WI38 (cell line): Measurements from ENCODE around the gene CPNE2.

ENCODE experiments used
- H3K4me3 ChIP-seq: 2 replicates; pipeline ENCODE4 v1.5.1; 2011; ENCODE audit warnings: low read depth, mild to moderate bottlenecking, control low read depth, low read length
- CTCF ChIP-seq: IDR thresholded peaks from 2 replicates; pipeline ENCODE4 v1.5.1; 2012; ENCODE audit warnings: low read depth, mild to moderate bottlenecking, control low read depth, low read length

Gene CPNE2

GRCh38 chr16:57165938-57166337 lies 73.6 kb downstream of the CPNE2 start:
- no peak for TF ChIP-seq CTCF
- no peak overlapping the region for H3K4me3 ChIP-seq

- TF ChIP-seq CTCF = no peak
- H3K4me3 ChIP-seq = no peak overlapping the region
Measured at GRCh38 chr16:57166451-57166850, 74.1 kb downstream of the CPNE2 start.

GRCh38 chr16:57166951-57167350 lies 74.6 kb downstream of the CPNE2 start:
- H3K4me3 ChIP-seq = no peak overlapping the region
- TF ChIP-seq CTCF = no peak

GRCh38 chr16:57167538-57167937 lies 75.2 kb downstream of the CPNE2 start:
- no peak for TF ChIP-seq CTCF

GRCh38 chr16:57167953-57168352 lies 75.6 kb downstream of the CPNE2 start:
- TF ChIP-seq CTCF = peak; percentile 33; the same call in 1 of the 2 replicates

More at GRCh38 chr16:57167538-57167937, 75.2 kb downstream of the CPNE2 start:
- no peak overlapping the region for H3K4me3 ChIP-seq

GRCh38 chr16:57169327-57169726 lies 76.9 kb downstream of the CPNE2 start:
- H3K4me3 ChIP-seq = no peak overlapping the region
- no peak for TF ChIP-seq CTCF

More at GRCh38 chr16:57167953-57168352, 75.6 kb downstream of the CPNE2 start:
- no peak overlapping the region for H3K4me3 ChIP-seq

- TF ChIP-seq CTCF = no peak
- H3K4me3 ChIP-seq = no peak overlapping the region
Measured at GRCh38 chr16:57172721-57173290, 80.4 kb downstream of the CPNE2 start.
